Inflammatory macrophage treated with lipopolysaccharide for 1 hour (primary cell): ENCODE data around the gene PLEKHB1.
A peak's percentile ranks its signal among the peaks of the same experiment; 100 is the strongest.
"Not testable (repeated sequence)": the region's sequence is repeated elsewhere in the genome, so short reads cannot be mapped to it uniquely, and the experiment has no call there.

ENCODE experiments used
- DNase-seq, 2 donors: peaks; one replicate each; pipeline ENCODE4 v3.0.0-alpha.2; 2020 to 2022

The PLEKHB1 gene

GRCh38 chr11:73648571-73649046, 2.2 kb downstream of the PLEKHB1 start:
- DNase-seq = no peak

- DNase-seq = no peak
Observed at GRCh38 chr11:73649206-73649605, 2.8 kb downstream of the PLEKHB1 start.

- no peak for DNase-seq
Observed at GRCh38 chr11:73650400-73650799, 4.0 kb downstream of the PLEKHB1 start.

GRCh38 chr11:73651252-73651651, 4.9 kb downstream of the PLEKHB1 start:
- DNase-seq = no peak

- DNase-seq = no peak
Observed at GRCh38 chr11:73651661-73652045, 5.3 kb downstream of the PLEKHB1 start.

- DNase-seq = no peak
Observed at GRCh38 chr11:73652046-73652730, 5.8 kb downstream of the PLEKHB1 start.

GRCh38 chr11:73652856-73653559, 6.6 kb downstream of the PLEKHB1 start:
- DNase-seq = no peak

GRCh38 chr11:73653996-73654395, 7.6 kb downstream of the PLEKHB1 start:
- DNase-seq = no peak

- no peak for DNase-seq
Observed at GRCh38 chr11:73654482-73655021, 8.2 kb downstream of the PLEKHB1 start.

GRCh38 chr11:73655686-73656085, 9.3 kb downstream of the PLEKHB1 start:
- no peak for DNase-seq

GRCh38 chr11:73656985-73657384, 10.6 kb downstream of the PLEKHB1 start:
- DNase-seq = no peak

- DNase-seq = no peak
Observed at GRCh38 chr11:73659961-73660360, 13.6 kb downstream of the PLEKHB1 start.

GRCh38 chr11:73660497-73661034, 14.2 kb downstream of the PLEKHB1 start:
- no peak for DNase-seq

- DNase-seq = peak; percentile 78 to 99
Observed at GRCh38 chr11:73661035-73661628, 14.8 kb downstream of the PLEKHB1 start.

GRCh38 chr11:73662445-73663157, 16.2 kb downstream of the PLEKHB1 start:
- DNase-seq = no peak

GRCh38 chr11:73663604-73664495, 17.5 kb downstream of the PLEKHB1 start:
- no peak for DNase-seq

GRCh38 chr11:73664877-73665276, 18.5 kb downstream of the PLEKHB1 start:
- DNase-seq = no peak

- DNase-seq = no peak
Observed at GRCh38 chr11:73667891-73668290, 21.5 kb downstream of the PLEKHB1 start.

GRCh38 chr11:73670808-73671207, 24.4 kb downstream of the PLEKHB1 start:
- no peak for DNase-seq

GRCh38 chr11:73671701-73672100, 25.3 kb downstream of the PLEKHB1 start:
- no peak for DNase-seq

- not testable (repeated sequence) for DNase-seq
Observed at GRCh38 chr11:73676552-73676951, 30.2 kb downstream of the PLEKHB1 start.

GRCh38 chr11:73680687-73681086, 34.3 kb downstream of the PLEKHB1 start:
- DNase-seq = no peak
